ENCODE data around the gene AQP2. TPM values are rescaled to one million over a fixed set of nuclear protein-coding genes. Genes with fewer than 3 reads are reported as not detected.

AQP2 gene
- total and polyA plus RNA-seq, 2 of the 13 experiments (the other 11 are each of a cell fraction or from before 2014, with no cell fraction given): not detected

GRCh38 chr12:49967042-49967776 lies 16.7 kb downstream of the AQP2 start (continued):
- TF ChIP-seq ZBTB33 (CRISPR knock-in tag; IDR thresholded peaks at IDR 0.05) (0 out of 2 replicates have a peak, but pooled peaks have one; percentile 11), NFE2L2 (IDR thresholded peaks at IDR 0.05; ENCODE audit: low read length) (no peak), RFX5 (IDR thresholded peaks at IDR 0.05; ENCODE audit: low read depth, low read length) (no peak), PHF5A (CRISPR knock-in tag; IDR thresholded peaks at IDR 0.05; ENCODE audit: low read depth, unreplicated experiment) (no peak), CC2D1A (CRISPR knock-in tag; IDR thresholded peaks at IDR 0.05) (no peak), ZBTB7A (CRISPR knock-in tag; IDR thresholded peaks at IDR 0.05) (no peak), ZNF605 (CRISPR knock-in tag; IDR thresholded peaks at IDR 0.05) (peak; percentile 64; the same call in 1 of the 2 replicates), ZNF724P (CRISPR knock-in tag; IDR thresholded peaks at IDR 0.05; ENCODE audit: borderline replicate concordance) (no peak), PRDM10 (CRISPR knock-in tag; IDR thresholded peaks at IDR 0.05; ENCODE audit: low read depth) (0 out of 2 replicates have a peak, but pooled peaks have one; percentile 12), MATR3 (CRISPR knock-in tag; IDR thresholded peaks at IDR 0.05) (no peak), GPBP1L1 (CRISPR knock-in tag; IDR thresholded peaks at IDR 0.05) (no peak), ZNF564 (CRISPR knock-in tag; IDR thresholded peaks at IDR 0.05) (no peak), MIER3 (CRISPR knock-in tag; IDR thresholded peaks at IDR 0.05; ENCODE audit: borderline replicate concordance) (no peak), ZFP62 (CRISPR knock-in tag; IDR thresholded peaks at IDR 0.05) (0 out of 2 replicates have a peak, but pooled peaks have one; percentile 57), ZNF274 (CRISPR knock-in tag; IDR thresholded peaks at IDR 0.05) (no peak)

Measured in HepG2 (cell line).